ENCODE results near the gene BTBD7. TPM values are rescaled to one million over a fixed set of nuclear protein-coding genes. Genes with fewer than 3 reads are reported as not detected.

BTBD7 gene
- total RNA-seq, 1 donor from 2014 or later, result 45.9 TPM

GRCh38 chr14:93303659-93304058 lies 29.2 kb downstream of the BTBD7 start:
- Mint-ChIP-seq H3K27me3 (ENCODE audit: unreplicated experiment) (no peaks in the 10 kb centered on the region), H3K4me1 (ENCODE audit: unreplicated experiment) (peaks cover 28% of the 10 kb centered on the region), H3K27ac (ENCODE audit: unreplicated experiment) (no peak overlapping the region), H3K4me3 (ENCODE audit: unreplicated experiment) (no peak overlapping the region), H3K9me3 (ENCODE audit: unreplicated experiment) (no peaks in the 10 kb centered on the region), H3K36me3 (ENCODE audit: unreplicated experiment) (no peaks in the 10 kb centered on the region)
- no peak for TF ChIP-seq CTCF (IDR thresholded peaks at IDR 0.05)
- DNase-seq (ENCODE audit: extremely low spot score, unreplicated experiment), result no peak

- no peak for DNase-seq (ENCODE audit: extremely low spot score, unreplicated experiment)
- Mint-ChIP-seq H3K9me3 (ENCODE audit: unreplicated experiment) (no peaks in the 10 kb centered on the region), H3K36me3 (ENCODE audit: unreplicated experiment) (no peaks in the 10 kb centered on the region), H3K4me3 (ENCODE audit: unreplicated experiment) (no peak overlapping the region), H3K4me1 (ENCODE audit: unreplicated experiment) (peaks cover 28% of the 10 kb centered on the region), H3K27ac (ENCODE audit: unreplicated experiment) (no peak overlapping the region), H3K27me3 (ENCODE audit: unreplicated experiment) (no peaks in the 10 kb centered on the region)
- no peak for TF ChIP-seq CTCF (IDR thresholded peaks at IDR 0.05)
Observed at GRCh38 chr14:93302688-93303581, 29.9 kb downstream of the BTBD7 start.

GRCh38 chr14:93301821-93302447 lies 30.9 kb downstream of the BTBD7 start:
- H3K36me3 Mint-ChIP-seq (ENCODE audit: unreplicated experiment), result no peaks in the 10 kb centered on the region
- no peaks in the 10 kb centered on the region for H3K27me3 Mint-ChIP-seq (ENCODE audit: unreplicated experiment)
- no peak overlapping the region for H3K4me3 Mint-ChIP-seq (ENCODE audit: unreplicated experiment)
- H3K9me3 Mint-ChIP-seq (ENCODE audit: unreplicated experiment), result no peaks in the 10 kb centered on the region
- DNase-seq (ENCODE audit: extremely low spot score, unreplicated experiment), result no peak
- no peak overlapping the region for H3K27ac Mint-ChIP-seq (ENCODE audit: unreplicated experiment)
- TF ChIP-seq CTCF (IDR thresholded peaks at IDR 0.05), result no peak
- peaks cover 22% of the 10 kb centered on the region for H3K4me1 Mint-ChIP-seq (ENCODE audit: unreplicated experiment)

GRCh38 chr14:93299866-93300265 lies 33.0 kb downstream of the BTBD7 start:
- H3K4me3 Mint-ChIP-seq (ENCODE audit: unreplicated experiment), result no peak overlapping the region
- no peak for TF ChIP-seq CTCF (IDR thresholded peaks at IDR 0.05)

GRCh38 chr14:93299416-93299815 lies 33.4 kb downstream of the BTBD7 start:
- H3K27ac Mint-ChIP-seq (ENCODE audit: unreplicated experiment), result no peak overlapping the region
- no peak for TF ChIP-seq CTCF (IDR thresholded peaks at IDR 0.05)
- DNase-seq (ENCODE audit: extremely low spot score, unreplicated experiment), result no peak
- H3K4me3 Mint-ChIP-seq (ENCODE audit: unreplicated experiment), result no peak overlapping the region
- H3K36me3 Mint-ChIP-seq (ENCODE audit: unreplicated experiment), result no peaks in the 10 kb centered on the region
- H3K4me1 Mint-ChIP-seq (ENCODE audit: unreplicated experiment), result peaks cover 12% of the 10 kb centered on the region
- H3K27me3 Mint-ChIP-seq (ENCODE audit: unreplicated experiment), result no peaks in the 10 kb centered on the region
- no peaks in the 10 kb centered on the region for H3K9me3 Mint-ChIP-seq (ENCODE audit: unreplicated experiment)

More at GRCh38 chr14:93299866-93300265, 33.0 kb downstream of the BTBD7 start:
- Mint-ChIP-seq H3K9me3 (ENCODE audit: unreplicated experiment) (no peaks in the 10 kb centered on the region), H3K4me1 (ENCODE audit: unreplicated experiment) (peaks cover 15% of the 10 kb centered on the region), H3K27me3 (ENCODE audit: unreplicated experiment) (no peaks in the 10 kb centered on the region), H3K36me3 (ENCODE audit: unreplicated experiment) (no peaks in the 10 kb centered on the region), H3K27ac (ENCODE audit: unreplicated experiment) (no peak overlapping the region)
- DNase-seq (ENCODE audit: extremely low spot score, unreplicated experiment), result no peak

Data from osteocyte (in vitro differentiated cells).